NT2/D1 (cell line): ENCODE data around the gene RHOA.

Source experiments
- DNase-seq: peaks from one replicate; pipeline ENCODE4 v3.0.0-alpha.2; 2011; ENCODE audit warnings: low read depth, low spot score
- H3K27me3 ChIP-seq: 2 replicates; pipeline ENCODE4 v1.6.0; 2011; ENCODE audit warnings: mild to moderate bottlenecking; ENCODE audit not compliant: insufficient read length, insufficient read depth
- H3K36me3 ChIP-seq: 2 replicates; pipeline ENCODE4 v1.6.1; 2011; ENCODE audit warnings: mild to moderate bottlenecking, low read length, mixed read lengths; ENCODE audit not compliant: insufficient read depth, insufficient read length
- H3K4me1 ChIP-seq: 2 replicates; pipeline ENCODE4 v1.5.1; 2011; ENCODE audit not compliant: insufficient read depth, insufficient read length
- H3K4me3 ChIP-seq: 2 replicates; pipeline ENCODE4 v1.5.1; 2011; ENCODE audit warnings: low read depth; ENCODE audit not compliant: insufficient read length
- H3K9ac ChIP-seq: 2 replicates; pipeline ENCODE4 v1.6.0; 2011; ENCODE audit warnings: low read depth; ENCODE audit not compliant: insufficient read length
- H3K9me3 ChIP-seq: 2 replicates; pipeline ENCODE4 v1.5.1; 2011; ENCODE audit warnings: mild to moderate bottlenecking, low read length; ENCODE audit not compliant: insufficient read depth
- SUZ12 ChIP-seq: IDR thresholded peaks from 2 replicates; pipeline ENCODE4 v1.6.1; 2011; ENCODE audit not compliant: insufficient read length, insufficient read depth; ENCODE audit errors: extremely low read depth
- YY1 ChIP-seq: IDR thresholded peaks from 2 replicates; pipeline ENCODE4 v1.6.1; 2011; ENCODE audit not compliant: insufficient read length, insufficient read depth
- ZNF274 ChIP-seq: IDR thresholded peaks from 2 replicates; pipeline ENCODE4 v1.6.1; 2011; ENCODE audit warnings: mild to moderate bottlenecking, low read depth, low read length

RHOA gene

GRCh38 chr3:49313896-49314688 is 97.7 kb downstream of the RHOA start:
- peaks cover 59% of the 10 kb centered on the region for H3K36me3 ChIP-seq
- no peaks in the 10 kb centered on the region for H3K4me1 ChIP-seq
- H3K27me3 ChIP-seq = no peaks in the 10 kb centered on the region
- H3K4me3 ChIP-seq = no peak overlapping the region
- DNase-seq = no peak
- H3K9me3 ChIP-seq = no peaks in the 10 kb centered on the region
- H3K9ac ChIP-seq = no peak overlapping the region
- TF ChIP-seq YY1 (no peak), SUZ12 (no peak), ZNF274 (no peak)

- peaks cover 57% of the 10 kb centered on the region for H3K36me3 ChIP-seq
- H3K4me3 ChIP-seq = no peak overlapping the region
- no peaks in the 10 kb centered on the region for H3K4me1 ChIP-seq
- no peak for TF ChIP-seq ZNF274
- TF ChIP-seq SUZ12 = no peak
- TF ChIP-seq YY1 = no peak
- no peak for DNase-seq
- H3K27me3 ChIP-seq = no peaks in the 10 kb centered on the region
- H3K9ac ChIP-seq = no peak overlapping the region
- no peaks in the 10 kb centered on the region for H3K9me3 ChIP-seq
These were observed 100.5 kb downstream of the RHOA start for GRCh38 chr3:49311283-49311682.

- Histone ChIP-seq H3K27me3 (no peaks in the 10 kb centered on the region), H3K9me3 (no peaks in the 10 kb centered on the region), H3K9ac (no peak overlapping the region), H3K4me1 (no peaks in the 10 kb centered on the region), H3K36me3 (peaks cover 57% of the 10 kb centered on the region), H3K4me3 (no peak overlapping the region)
- TF ChIP-seq SUZ12 (no peak), YY1 (no peak), ZNF274 (no peak)
- DNase-seq = no peak
These were observed 101.1 kb downstream of the RHOA start for GRCh38 chr3:49310677-49311076.
